Retinal pigment epithelial cell (primary cell): ENCODE data around the gene EEIG2.
"Not testable (repeated sequence)": the region's sequence is repeated elsewhere in the genome, so short reads cannot be mapped to it uniquely, and the experiment has no call there.

Experiments
- DNase-seq: peaks from one replicate; pipeline ENCODE4 v3.0.0-alpha.2; 2010; ENCODE audit warnings: low read depth
- H3K4me3 ChIP-seq: 2 replicates; pipeline ENCODE4 v1.5.1; 2011; ENCODE audit warnings: mild to moderate bottlenecking, low read length, control low read depth, moderate library complexity
- TF ChIP-seq, protein P1 (sequence below): conservative IDR thresholded peaks from 2 replicates; pipeline ENCODE4 v1.5.1; 2011; ENCODE audit warnings: low read depth, low read length, control low read depth, inconsistent platforms

Gene EEIG2

DNA sequence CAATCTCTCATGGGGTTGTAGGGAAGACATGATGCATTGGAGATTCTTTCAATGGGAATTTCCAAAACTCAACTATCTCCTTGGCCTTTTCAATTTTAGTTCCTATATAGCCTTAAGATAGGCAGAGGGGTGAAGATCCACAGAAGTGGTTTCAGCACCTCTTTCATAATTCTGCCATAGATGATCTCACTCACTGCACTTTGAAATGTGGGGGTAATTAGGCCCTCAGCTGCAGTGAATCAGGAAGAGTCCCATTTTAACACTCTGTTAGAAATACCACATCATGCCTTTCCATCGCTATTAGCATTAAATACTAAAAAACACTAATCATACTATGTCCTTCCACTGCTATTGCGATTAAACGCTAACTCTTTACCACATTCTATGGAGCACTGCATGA is 25.1 kb upstream of the EEIG2 start:
- no peak for DNase-seq
- TF ChIP-seq, protein P1, sequence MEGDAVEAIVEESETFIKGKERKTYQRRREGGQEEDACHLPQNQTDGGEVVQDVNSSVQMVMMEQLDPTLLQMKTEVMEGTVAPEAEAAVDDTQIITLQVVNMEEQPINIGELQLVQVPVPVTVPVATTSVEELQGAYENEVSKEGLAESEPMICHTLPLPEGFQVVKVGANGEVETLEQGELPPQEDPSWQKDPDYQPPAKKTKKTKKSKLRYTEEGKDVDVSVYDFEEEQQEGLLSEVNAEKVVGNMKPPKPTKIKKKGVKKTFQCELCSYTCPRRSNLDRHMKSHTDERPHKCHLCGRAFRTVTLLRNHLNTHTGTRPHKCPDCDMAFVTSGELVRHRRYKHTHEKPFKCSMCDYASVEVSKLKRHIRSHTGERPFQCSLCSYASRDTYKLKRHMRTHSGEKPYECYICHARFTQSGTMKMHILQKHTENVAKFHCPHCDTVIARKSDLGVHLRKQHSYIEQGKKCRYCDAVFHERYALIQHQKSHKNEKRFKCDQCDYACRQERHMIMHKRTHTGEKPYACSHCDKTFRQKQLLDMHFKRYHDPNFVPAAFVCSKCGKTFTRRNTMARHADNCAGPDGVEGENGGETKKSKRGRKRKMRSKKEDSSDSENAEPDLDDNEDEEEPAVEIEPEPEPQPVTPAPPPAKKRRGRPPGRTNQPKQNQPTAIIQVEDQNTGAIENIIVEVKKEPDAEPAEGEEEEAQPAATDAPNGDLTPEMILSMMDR, result no peak
- H3K4me3 ChIP-seq, result no peak overlapping the region

DNA sequence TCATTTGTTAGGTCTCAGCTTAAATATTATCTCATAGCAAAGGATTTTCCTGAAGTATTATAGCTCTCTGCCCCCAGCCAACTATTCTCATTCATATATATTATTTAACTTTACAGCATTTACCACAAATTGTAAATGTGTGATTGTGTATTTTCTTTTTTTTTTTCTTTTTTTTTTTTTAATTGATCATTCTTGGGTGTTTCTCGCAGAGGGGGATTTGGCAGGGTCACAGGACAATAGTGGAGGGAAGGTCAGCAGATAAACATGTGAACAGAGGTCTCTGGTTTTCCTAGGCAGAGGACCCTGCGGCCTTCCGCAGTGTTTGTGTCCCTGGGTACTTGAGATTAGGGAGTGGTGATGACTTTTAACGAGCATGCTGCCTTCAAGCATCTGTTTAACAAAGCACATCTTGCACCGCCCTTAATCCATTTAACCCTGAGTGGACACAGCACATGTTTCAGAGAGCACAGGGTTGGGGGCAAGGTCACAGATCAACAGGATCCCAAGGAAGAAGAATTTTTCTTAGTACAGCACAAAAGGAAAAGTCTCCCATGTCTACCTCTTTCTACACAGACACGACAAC is 24.5 kb upstream of the EEIG2 start:
- H3K4me3 ChIP-seq, DNase-seq: not testable (repeated sequence)

DNA sequence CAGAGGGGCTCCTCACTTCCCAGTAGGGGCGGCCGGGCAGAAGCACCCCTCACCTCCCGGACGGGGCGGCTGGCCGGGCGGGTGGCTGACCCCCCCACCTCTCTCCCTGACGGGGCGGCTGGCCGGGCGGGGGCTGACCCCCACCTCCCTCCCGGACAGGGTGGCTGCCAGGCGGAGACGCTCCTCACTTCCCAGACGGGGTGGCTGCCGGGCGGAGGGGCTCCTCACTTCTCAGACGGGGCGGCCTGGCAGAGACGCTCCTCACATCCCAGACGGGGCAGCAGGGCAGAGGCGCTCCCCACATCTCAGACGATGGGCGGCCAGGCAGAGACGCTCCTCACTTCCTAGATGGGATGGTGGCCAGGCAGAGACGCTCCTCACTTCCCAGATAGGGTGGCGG is 23.9 kb upstream of the EEIG2 start:
- not testable (repeated sequence) for DNase-seq, H3K4me3 ChIP-seq

DNA sequence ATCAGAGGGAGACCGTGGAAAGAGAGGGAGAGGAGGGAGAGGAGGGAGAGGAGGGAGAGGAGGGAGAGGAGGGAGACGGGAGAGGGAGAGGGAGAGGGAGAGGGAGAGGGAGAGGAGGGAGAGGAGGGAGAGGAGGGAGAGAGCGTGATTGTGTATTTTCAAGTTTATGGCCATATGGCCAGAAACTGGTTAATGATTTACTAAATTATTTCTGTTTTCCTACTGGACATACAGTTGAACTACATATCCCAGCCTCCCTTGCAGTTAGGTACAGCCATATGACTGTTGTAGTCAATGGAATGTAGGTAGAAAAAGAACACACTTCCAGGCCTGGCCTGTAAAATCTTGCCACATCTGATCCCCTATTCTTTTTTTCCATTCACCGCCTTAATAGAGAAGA is 23.1 kb upstream of the EEIG2 start:
- not testable (repeated sequence) for DNase-seq, H3K4me3 ChIP-seq

DNA sequence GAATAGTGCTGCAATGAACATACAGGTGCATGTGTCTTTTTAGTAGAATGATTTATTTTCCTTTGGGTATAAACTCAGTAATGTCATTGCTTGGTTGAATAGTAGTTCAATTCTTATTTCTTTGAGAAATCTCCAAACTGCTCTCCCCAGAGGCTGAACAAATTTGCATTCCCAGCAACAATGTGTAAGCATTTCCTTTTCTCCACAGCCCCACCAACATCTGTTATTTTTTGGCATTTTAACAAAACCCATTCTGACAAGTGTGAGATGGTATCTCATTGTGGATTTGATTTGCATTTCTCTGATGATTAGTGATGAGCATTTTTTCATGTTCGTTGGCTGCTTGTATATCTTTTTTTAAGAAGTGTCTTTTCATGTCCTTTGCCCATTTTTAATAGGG is 21.9 kb upstream of the EEIG2 start:
- no peak overlapping the region for H3K4me3 ChIP-seq
- TF ChIP-seq, protein P1, result no peak
- no peak for DNase-seq

DNA sequence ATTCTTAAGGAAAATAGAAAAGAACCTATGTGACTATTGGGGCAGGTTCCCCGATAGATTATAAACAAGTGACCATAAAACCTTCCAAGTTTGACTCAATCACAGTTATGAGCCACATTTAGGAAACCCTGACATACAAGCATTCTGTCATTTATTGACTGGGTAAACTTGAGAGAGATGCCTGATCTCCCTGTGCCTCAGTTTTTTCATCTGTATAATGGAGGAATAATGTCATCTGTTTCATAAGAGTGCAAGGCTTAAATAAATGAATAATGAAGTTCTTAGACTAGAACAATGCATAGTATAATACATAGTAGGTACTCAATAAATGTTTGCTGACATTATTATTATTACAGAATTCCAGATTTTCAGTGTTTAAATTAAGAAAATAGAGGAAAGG is 18.9 kb upstream of the EEIG2 start:
- H3K4me3 ChIP-seq, result no peak overlapping the region
- TF ChIP-seq, protein P1, result no peak
- DNase-seq, result no peak

DNA sequence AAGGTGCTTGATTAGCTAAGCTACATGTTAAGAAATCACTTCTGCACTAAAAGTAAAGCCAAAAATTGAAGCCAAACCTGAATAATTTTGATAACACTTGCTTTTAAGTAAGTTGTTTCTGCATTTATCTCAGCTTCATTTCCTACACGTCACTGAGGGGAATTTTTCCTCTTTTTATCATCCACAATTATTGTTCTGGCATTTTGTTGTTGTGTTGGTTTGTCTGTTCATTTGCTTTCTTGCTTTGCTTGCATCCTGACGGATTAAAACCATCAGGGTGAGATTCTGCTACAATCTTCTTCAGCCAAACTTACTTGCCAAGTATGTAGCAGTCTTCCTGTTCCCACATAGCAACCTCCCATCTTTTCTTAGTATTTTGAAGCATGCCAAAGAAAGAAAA is 18.0 kb upstream of the EEIG2 start:
- TF ChIP-seq, protein P1, result no peak
- no peak overlapping the region for H3K4me3 ChIP-seq
- no peak for DNase-seq

DNA sequence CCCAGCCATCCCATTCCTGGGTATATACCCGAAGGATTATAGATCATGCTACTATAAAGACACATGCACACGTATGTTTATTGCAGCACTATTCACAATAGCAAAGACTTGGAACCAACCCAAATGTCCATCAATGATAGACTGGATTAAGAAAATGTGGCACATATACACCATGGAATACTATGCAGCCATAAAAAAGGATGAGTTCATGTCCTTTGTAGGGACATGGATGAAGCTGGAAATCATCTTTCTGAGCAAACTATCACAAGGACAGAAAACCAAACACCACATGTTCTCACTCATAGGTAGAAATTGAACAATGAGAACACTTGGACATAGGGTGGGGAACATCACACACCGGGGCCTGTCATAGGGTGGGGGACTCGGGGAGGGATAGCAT is 12.4 kb upstream of the EEIG2 start:
- not testable (repeated sequence) for DNase-seq, H3K4me3 ChIP-seq

DNA sequence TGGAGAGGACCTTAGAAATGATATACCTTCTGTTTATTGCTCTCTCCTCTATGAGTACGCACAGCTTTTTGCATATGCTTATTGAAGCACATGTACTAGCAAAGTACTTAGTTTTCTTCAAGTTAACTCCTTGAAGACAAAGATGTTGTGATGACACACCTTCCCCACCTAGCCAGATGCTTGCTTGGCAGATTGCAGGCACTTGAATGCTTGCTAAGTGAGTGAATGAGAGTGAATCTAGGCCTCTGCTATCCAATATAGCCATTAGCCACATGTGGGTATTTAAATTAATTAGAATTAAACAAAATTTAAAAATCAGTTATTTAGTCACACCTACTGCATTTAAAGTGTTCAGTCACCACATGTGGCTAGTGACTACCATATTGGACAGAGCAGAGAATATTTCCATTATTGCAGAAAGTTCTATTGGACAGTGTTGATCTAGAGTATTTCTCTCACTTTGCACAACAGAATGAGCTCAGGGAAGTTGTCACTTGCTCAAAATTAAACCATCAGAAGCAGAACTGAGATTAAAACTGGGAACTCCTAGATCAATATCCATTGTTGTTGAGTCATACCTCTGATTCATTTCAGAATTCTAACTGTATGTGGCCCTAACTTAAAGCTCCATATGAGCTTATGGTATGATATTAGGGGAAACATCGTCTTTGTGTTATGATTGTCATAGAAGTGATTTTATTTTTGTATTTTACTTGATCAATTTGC is 8.6 kb upstream of the EEIG2 start:
- TF ChIP-seq, protein P1, result no peak
- no peak for DNase-seq

More for the DNA sequence above, 8.6 kb upstream of the EEIG2 start:
- no peak overlapping the region for H3K4me3 ChIP-seq
